ENCODE data around the gene TSC22D2. TPM values are rescaled to one million over a fixed set of nuclear protein-coding genes. Genes with fewer than 3 reads are reported as not detected.
A peak's percentile ranks its signal among the peaks of the same experiment; 100 is the strongest.

TSC22D2 gene
- total and polyA plus RNA-seq, 12 donors: 11.8 to 73.1 (median 28.7) TPM

DNA sequence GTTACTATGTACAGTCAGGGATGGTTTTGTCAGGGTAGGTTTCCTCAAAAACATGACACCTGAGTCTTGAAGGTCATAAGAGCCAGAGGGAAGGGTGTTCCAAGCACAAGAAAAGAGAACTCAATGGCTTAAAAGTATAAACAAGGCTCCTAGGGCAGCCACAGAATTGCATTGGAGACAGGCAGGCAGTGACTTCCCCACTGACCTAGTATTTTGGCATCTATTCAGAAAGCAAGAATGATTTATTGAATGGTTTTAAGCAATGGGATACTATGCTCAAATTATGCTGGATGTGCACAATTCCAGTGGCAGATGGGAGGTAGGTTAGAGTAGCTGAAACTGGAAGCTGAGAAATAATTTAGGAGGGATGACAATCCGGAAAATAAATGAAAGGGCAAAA is 54.0 kb downstream of the TSC22D2 start:
- no peak for TF ChIP-seq CTCF (IDR thresholded peaks at IDR 0.05)
- Histone ChIP-seq H3K4me3 (no peak overlapping the region), H3K27ac (no peak overlapping the region), H3K4me1 (peaks cover 0 to 11% (median 0%) of the 10 kb centered on the region in 9 donors), H3K27me3 (no peaks in the 10 kb centered on the region), H3K9me3 (no peaks in the 10 kb centered on the region), H3K36me3 (peaks cover 0 to 37% (median 10%) of the 10 kb centered on the region in 9 donors)
- no peak for ATAC-seq
- 98 to 100% methylated on average over 1 of the region's 1 CpG for WGBS, 2 donors
- no peak for DNase-seq
- intact Hi-C loops (cut with DNase I): loop anchor here in 1 of 10 donors (10.0 kb wide), 1 partner anchor 47 kb away; no protein-coding TSS in a partner anchor

DNA sequence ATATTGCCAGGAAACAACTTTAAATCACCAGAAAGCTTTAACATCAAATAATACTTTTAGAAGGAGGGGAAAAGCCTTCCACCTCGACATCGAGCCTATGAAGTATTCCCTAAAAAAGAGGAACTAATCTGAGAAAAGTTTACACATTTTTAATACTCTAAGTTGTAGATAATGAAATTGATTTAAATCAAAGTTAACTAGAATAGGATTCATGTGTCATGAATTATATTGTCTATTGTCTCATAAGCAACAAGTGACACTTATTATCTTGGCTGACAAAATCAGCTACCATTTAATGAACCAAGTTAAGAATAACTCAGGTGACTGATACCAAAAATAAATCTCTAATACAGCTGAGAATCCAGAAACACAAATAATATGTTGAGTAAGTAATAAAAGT is 56.6 kb downstream of the TSC22D2 start:
- WGBS, 2 donors: 82 to 85% methylated on average over 2 of the region's 2 CpGs
- Histone ChIP-seq H3K4me3 (no peak overlapping the region), H3K4me1 (peaks cover 0 to 14% (median 0%) of the 10 kb centered on the region in 9 donors), H3K36me3 (peaks cover 0 to 11% (median 0%) of the 10 kb centered on the region in 9 donors), H3K27ac (no peak overlapping the region), H3K9me3 (no peaks in the 10 kb centered on the region), H3K27me3 (no peaks in the 10 kb centered on the region)
- DNase-seq (no peak), ATAC-seq (no peak)
- intact Hi-C loops (cut with DNase I): loop anchor here in 1 of 10 donors (10.0 kb wide), 1 partner anchor 50 kb away; no protein-coding TSS in a partner anchor
- TF ChIP-seq CTCF (IDR thresholded peaks at IDR 0.05): no peak

- ATAC-seq: no peak
- WGBS, 2 donors: 73 to 94% methylated on average over 1 of the region's 1 CpG
- no peak for TF ChIP-seq CTCF (IDR thresholded peaks at IDR 0.05)
- intact Hi-C loops (cut with DNase I): loop anchor here in 1 of 10 donors (10.0 kb wide), 1 partner anchor 53 kb away; no protein-coding TSS in a partner anchor
- Histone ChIP-seq H3K4me3 (no peak overlapping the region), H3K27me3 (no peaks in the 10 kb centered on the region), H3K9me3 (no peaks in the 10 kb centered on the region), H3K36me3 (peaks cover 0 to 4% (median 0%) of the 10 kb centered on the region in 9 donors), H3K4me1 (peaks cover 0 to 17% (median 0%) of the 10 kb centered on the region in 9 donors), H3K27ac (no peak overlapping the region)
- DNase-seq: no peak
Observed at GRCh38 chr3:150467381-150467780, 59.3 kb downstream of the TSC22D2 start.

DNA sequence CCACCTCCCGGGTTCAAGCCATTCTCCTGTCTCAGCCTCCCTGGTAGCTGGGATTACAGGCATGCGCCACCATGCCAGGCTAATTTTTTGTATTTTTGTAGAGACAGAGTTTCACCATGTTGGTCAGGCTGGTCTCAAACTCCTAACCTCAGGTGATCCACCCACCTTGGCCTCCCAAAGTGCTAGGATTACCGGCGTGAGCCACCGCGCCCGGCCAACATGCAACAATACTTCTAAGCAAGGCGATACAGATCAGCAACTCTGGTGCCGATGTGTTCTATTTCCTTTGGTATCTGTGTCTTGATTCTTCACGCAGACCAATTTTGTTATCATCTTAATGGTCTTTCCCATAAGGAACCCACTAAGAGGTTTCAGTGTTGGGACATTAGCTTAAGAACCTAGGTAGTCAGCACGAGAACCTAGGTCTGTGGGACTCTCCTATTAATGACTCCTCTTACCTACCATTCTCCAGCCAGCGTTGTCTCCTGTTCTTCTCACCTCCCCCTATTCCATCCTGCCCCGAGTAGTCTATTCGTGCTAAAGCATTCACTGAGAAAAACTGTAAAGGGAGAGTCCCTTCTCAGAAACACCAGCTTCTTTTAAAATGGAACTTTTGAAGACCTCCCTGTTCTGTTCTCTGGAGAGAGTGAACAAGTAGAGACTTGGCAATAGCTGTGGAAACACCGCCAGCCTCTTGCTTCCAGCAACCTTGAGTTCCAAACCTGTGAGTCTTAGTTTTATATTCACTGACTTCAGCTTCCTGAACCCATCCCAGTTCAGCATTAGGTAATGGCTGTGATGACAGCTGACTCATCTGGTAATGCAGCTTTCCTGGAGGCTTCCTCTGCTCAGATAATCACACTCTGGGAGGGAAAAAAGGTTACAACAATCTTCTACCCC is 61.2 kb downstream of the TSC22D2 start:
- DNase-seq: peak in 1 of 2 donors; percentile 8
- Histone ChIP-seq H3K4me3 (no peak overlapping the region), H3K27ac (peak overlapping the region in 1 of 10 donors; percentile 7), H3K4me1 (peaks cover 0 to 12% (median 0%) of the 10 kb centered on the region in 9 donors), H3K27me3 (no peaks in the 10 kb centered on the region), H3K36me3 (peaks cover 0 to 4% (median 0%) of the 10 kb centered on the region in 9 donors), H3K9me3 (peaks cover 0 to 4% (median 0%) of the 10 kb centered on the region in 11 donors)
- TF ChIP-seq CTCF (IDR thresholded peaks at IDR 0.05): no peak
- 84 to 86% methylated on average over 15 of the region's 15 CpGs for WGBS, 2 donors
- peak in 7 of 8 donors; percentile 38 to 96 (median 75) for ATAC-seq
- intact Hi-C loops (cut with DNase I): loop anchor here in 1 of 10 donors (10.0 kb wide), 1 partner anchor 54 kb away; no protein-coding TSS in a partner anchor
